OCI-LY7 (cell line): Measurements from ENCODE around the gene TUBGCP5.
"Not testable (repeated sequence)": the region's sequence is repeated elsewhere in the genome, so short reads cannot be mapped to it uniquely, and the experiment has no call there.

ENCODE experiments used
- EZH2phosphoT487 ChIP-seq: fragments of 200-600 bp; sonication (generic); IDR thresholded peaks from 2 replicates; pipeline ENCODE4 v1.6.1; 2018; ENCODE audit warnings: low read depth, borderline replicate concordance, mild to moderate bottlenecking, mixed run types, antibody characterized with exemption, low read length, moderate library complexity, mixed read lengths
- TF ChIP-seq, protein P1 (sequence below): fragments of 200-600 bp; sonication (generic); conservative IDR thresholded peaks from 2 replicates; pipeline ENCODE4 v1.5.1; 2014; ENCODE audit warnings: mild to moderate bottlenecking, antibody characterized with exemption, low read length, moderate library complexity, mixed read lengths

DNA sequence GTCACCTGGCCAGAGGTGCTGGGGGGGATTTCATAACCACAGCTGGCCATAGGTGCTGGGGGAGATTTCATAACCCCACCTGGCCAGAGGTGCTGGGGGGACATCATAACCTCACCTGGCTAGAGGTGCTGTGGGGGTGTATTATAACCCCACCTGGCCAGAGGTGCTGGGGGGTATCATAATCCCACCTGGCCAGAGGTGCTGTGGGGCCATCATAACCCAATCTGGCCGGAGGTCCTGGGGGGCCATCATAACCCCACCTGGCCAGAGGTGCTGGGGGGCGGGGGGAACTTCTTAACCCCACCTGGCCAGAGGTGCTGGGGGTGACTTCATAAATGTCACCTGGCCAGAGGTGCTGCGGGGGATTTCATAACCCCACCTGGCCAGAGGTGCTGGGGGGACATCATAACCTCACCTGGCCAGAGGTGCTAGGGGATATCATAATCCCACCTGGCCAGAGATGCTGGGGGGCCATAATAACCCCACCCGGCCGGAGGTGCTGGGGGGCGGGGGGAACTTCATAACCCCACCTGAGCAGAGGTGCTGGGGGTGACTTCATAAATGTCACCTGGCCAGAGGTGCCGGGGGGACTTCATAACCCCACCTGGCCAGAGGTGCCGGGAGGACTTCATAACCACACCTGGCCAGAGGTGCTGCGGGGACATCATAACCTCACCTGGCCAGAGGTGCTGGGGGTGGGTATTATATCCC, 9.4 kb upstream of the TUBGCP5 start:
- TF ChIP-seq, protein P1, sequence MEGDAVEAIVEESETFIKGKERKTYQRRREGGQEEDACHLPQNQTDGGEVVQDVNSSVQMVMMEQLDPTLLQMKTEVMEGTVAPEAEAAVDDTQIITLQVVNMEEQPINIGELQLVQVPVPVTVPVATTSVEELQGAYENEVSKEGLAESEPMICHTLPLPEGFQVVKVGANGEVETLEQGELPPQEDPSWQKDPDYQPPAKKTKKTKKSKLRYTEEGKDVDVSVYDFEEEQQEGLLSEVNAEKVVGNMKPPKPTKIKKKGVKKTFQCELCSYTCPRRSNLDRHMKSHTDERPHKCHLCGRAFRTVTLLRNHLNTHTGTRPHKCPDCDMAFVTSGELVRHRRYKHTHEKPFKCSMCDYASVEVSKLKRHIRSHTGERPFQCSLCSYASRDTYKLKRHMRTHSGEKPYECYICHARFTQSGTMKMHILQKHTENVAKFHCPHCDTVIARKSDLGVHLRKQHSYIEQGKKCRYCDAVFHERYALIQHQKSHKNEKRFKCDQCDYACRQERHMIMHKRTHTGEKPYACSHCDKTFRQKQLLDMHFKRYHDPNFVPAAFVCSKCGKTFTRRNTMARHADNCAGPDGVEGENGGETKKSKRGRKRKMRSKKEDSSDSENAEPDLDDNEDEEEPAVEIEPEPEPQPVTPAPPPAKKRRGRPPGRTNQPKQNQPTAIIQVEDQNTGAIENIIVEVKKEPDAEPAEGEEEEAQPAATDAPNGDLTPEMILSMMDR: not testable (repeated sequence)
- TF ChIP-seq EZH2phosphoT487: not testable (repeated sequence)
